ENCODE results near the gene RBKS.

DNA sequence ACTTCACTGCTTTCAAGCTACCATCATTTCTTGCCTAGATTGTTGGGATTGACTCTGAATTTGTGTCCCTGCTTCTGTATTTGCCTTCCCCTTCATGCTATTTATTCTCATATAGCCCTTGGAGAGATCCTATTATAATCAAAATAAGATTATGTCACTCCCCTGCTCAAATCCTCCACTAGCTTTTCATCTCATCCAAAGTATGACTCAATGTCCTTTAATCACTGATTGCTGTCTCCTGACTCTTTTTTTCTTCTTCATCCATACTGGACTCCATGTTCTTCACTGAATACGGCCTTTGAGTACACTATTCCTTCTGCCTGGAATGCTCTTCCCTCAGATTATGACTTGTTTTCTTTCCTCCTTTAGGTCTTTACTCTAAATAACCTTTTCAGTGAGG lies 5.0 kb downstream of the RBKS start:
- TF ChIP-seq, protein P1, sequence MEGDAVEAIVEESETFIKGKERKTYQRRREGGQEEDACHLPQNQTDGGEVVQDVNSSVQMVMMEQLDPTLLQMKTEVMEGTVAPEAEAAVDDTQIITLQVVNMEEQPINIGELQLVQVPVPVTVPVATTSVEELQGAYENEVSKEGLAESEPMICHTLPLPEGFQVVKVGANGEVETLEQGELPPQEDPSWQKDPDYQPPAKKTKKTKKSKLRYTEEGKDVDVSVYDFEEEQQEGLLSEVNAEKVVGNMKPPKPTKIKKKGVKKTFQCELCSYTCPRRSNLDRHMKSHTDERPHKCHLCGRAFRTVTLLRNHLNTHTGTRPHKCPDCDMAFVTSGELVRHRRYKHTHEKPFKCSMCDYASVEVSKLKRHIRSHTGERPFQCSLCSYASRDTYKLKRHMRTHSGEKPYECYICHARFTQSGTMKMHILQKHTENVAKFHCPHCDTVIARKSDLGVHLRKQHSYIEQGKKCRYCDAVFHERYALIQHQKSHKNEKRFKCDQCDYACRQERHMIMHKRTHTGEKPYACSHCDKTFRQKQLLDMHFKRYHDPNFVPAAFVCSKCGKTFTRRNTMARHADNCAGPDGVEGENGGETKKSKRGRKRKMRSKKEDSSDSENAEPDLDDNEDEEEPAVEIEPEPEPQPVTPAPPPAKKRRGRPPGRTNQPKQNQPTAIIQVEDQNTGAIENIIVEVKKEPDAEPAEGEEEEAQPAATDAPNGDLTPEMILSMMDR (IDR thresholded peaks at IDR 0.05), result no peak
- TF ChIP-seq POLR2AphosphoS5 (IDR thresholded peaks at IDR 0.05), result no peak

Data from breast epithelium (tissue), 3 donors.